Measurements from ENCODE around the gene NEAT1. TPM values are rescaled to one million over a fixed set of nuclear protein-coding genes. Genes with fewer than 3 reads are reported as not detected.
A peak's percentile ranks its signal among the peaks of the same experiment; 100 is the strongest.

The NEAT1 gene
- total and polyA plus RNA-seq, 2 of the 8 experiments (the other 6 are each of a cell fraction or from before 2014, with no cell fraction given), result 2.4 to 10.7 TPM

- FAIRE-seq (no peak), DNase-seq (ENCODE audit: low read depth in 1 of 2, low spot score in 2 of 2) (peak; percentile 68 to 98)
- Histone ChIP-seq H2BK5ac (ENCODE audit: low read depth, low read length) (no peak overlapping the region; the same call in 1 of the 2 replicates), H3K4ac (replicated peaks; ENCODE audit: insufficient read length, low read depth, low read length) (no peak overlapping the region), H2AK5ac (ENCODE audit: low read depth, low read length) (no peak overlapping the region), H2AFZ (ENCODE audit: low read length) (peak overlapping the region; percentile 74; the same call in 1 of the 2 replicates), H3K79me2 (ENCODE audit: control insufficient read depth in 1 of 2, insufficient read depth in 2 of 2, low read length in 2 of 2) (no peaks in the 10 kb centered on the region), H3K23me2 (ENCODE audit: low read depth, low read length) (peaks cover 4% of the 10 kb centered on the region; the same call in 1 of the 2 replicates), H3K79me1 (ENCODE audit: low read depth, low read length) (no peaks in the 10 kb centered on the region), H4K5ac (ENCODE audit: insufficient read length, low read depth, low read length) (no peak overlapping the region), H2BK120ac (replicated peaks; ENCODE audit: low read depth, low read length) (no peak overlapping the region), H3K56ac (replicated peaks; ENCODE audit: insufficient read length, low read depth, low read length) (no peak overlapping the region), H3K9me3 (ENCODE audit: insufficient read depth in 2 of 2, low read depth in 1 of 2, low read length in 1 of 2) (no peaks in the 10 kb centered on the region), H3K27ac (ENCODE audit: low read depth, low read length) (no peak overlapping the region), H2BK15ac (ENCODE audit: low read length) (no peak overlapping the region), H3K4me3 (ENCODE audit: extremely low read depth in 1 of 4, insufficient read depth in 2 of 4, low read depth in 3 of 4, low read length in 4 of 4) (peak overlapping the region in 2 of 4 experiments; percentile 23 to 38; a peak in 2 of 8 replicates), H3K9ac (replicated peaks in 1 of 4; ENCODE audit: extremely low read depth in 1 of 4, low read depth in 3 of 4, low read length in 3 of 4) (no peak overlapping the region; a peak in 1 of 7 replicates), H2BK12ac (ENCODE audit: low read depth, low read length) (no peak overlapping the region), H4K91ac (replicated peaks; ENCODE audit: insufficient read length, low read length) (no peak overlapping the region), H3K36me3 (ENCODE audit: control insufficient read depth in 2 of 4, insufficient read depth in 4 of 4, low read length in 3 of 4) (no peaks in the 10 kb centered on the region), H3K14ac (ENCODE audit: insufficient read length) (no peak overlapping the region), H2BK20ac (ENCODE audit: low read length) (no peak overlapping the region), H3K18ac (ENCODE audit: extremely low read depth, low read length) (no peak overlapping the region), H3K27me3 (replicated peaks in 1 of 4; ENCODE audit: control insufficient read depth in 3 of 4, extremely low read depth in 1 of 4, insufficient read depth in 3 of 4, low read length in 3 of 4) (no peaks in the 10 kb centered on the region; a peak in 1 of 7 replicates), H3K4me1 (replicated peaks in 1 of 4; ENCODE audit: control insufficient read depth in 3 of 4, insufficient read depth in 4 of 4, low read length in 3 of 4) (peaks cover 15 to 45% (median 32%) of the 10 kb centered on the region in 4 experiments), H3K23ac (ENCODE audit: insufficient read length) (no peak overlapping the region), H3K4me2 (ENCODE audit: insufficient read depth in 1 of 2, low read depth in 2 of 2, low read length in 2 of 2) (peak overlapping the region in 1 of 2 experiments; percentile 56; a peak in 3 of 4 replicates), H4K8ac (ENCODE audit: extremely low read depth, insufficient read depth, low read length) (peak overlapping the region; percentile 58; the same call in 1 of the 2 replicates), H4K20me1 (replicated peaks in 1 of 2; ENCODE audit: control insufficient read depth in 1 of 2, insufficient read depth in 2 of 2, low read length in 2 of 2) (peaks cover 0 to 5% of the 10 kb centered on the region in 2 experiments)
- ChIA-PET POLR2A (ENCODE audit: partially characterized antibody) (interaction anchor here (0.7 to 20.8 kb wide), 20 partner anchors 8 to 295 kb away, joined by 3 to 826 read pairs (median 4); partner anchors contain the start of genes FAU, FRMD8, MALAT1 and NEAT1), CTCF (ENCODE audit: partially characterized antibody) (interaction anchor here (0.5 to 22.8 kb wide), 47 partner anchors 8 to 619 kb away, joined by 3 to 430 read pairs (median 6); partner anchors contain the start of genes FRMD8, MALAT1 and SCYL1)
- WGBS, 2 experiments (ENCODE audit: extremely low coverage in 1 of 2, insufficient coverage in 1 of 2, insufficient read length in 1 of 2, insufficient replicate concordance in 2 of 2, low coverage in 1 of 2, low lambda C conversion rate in 2 of 2, missing lambda C conversion rate in 1 of 2), result 10% methylated on average over 16 of the region's 18 CpGs; no CpG with 5 or more reads in 1 of the 2 experiments
- TF ChIP-seq, protein P1, sequence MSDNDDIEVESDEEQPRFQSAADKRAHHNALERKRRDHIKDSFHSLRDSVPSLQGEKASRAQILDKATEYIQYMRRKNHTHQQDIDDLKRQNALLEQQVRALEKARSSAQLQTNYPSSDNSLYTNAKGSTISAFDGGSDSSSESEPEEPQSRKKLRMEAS (IDR thresholded peaks at IDR 0.05), result peak; percentile 52; the same call in 1 of the 2 replicates
- TF ChIP-seq CREB1 (IDR thresholded peaks at IDR 0.05) (peak; percentile 45; the same call in 1 of the 2 replicates), RAD21 (IDR thresholded peaks at IDR 0.05 in 1 of 2, conservative IDR thresholded peaks at IDR 0.05 in 1 of 2; ENCODE audit: low read depth in 2 of 2, low read length in 2 of 2) (peak; percentile 94 to 95), TCF12 (IDR thresholded peaks at IDR 0.05; ENCODE audit: low read depth, low read length) (peak; percentile 68; the same call in 1 of the 2 replicates), SIN3A (conservative IDR thresholded peaks at IDR 0.05 in 1 of 2, IDR thresholded peaks at IDR 0.05 in 1 of 2; ENCODE audit: low read depth in 1 of 2, low read length in 2 of 2) (peak; percentile 73 to 84; a peak in 2 of 4 replicates), ATF3 (IDR thresholded peaks at IDR 0.05; ENCODE audit: insufficient read depth, low read depth, low read length) (no peak), YY1 (IDR thresholded peaks at IDR 0.05; ENCODE audit: low read depth, low read length) (peak; percentile 54; the same call in 1 of the 2 replicates)
- TF ChIP-seq, protein P2, sequence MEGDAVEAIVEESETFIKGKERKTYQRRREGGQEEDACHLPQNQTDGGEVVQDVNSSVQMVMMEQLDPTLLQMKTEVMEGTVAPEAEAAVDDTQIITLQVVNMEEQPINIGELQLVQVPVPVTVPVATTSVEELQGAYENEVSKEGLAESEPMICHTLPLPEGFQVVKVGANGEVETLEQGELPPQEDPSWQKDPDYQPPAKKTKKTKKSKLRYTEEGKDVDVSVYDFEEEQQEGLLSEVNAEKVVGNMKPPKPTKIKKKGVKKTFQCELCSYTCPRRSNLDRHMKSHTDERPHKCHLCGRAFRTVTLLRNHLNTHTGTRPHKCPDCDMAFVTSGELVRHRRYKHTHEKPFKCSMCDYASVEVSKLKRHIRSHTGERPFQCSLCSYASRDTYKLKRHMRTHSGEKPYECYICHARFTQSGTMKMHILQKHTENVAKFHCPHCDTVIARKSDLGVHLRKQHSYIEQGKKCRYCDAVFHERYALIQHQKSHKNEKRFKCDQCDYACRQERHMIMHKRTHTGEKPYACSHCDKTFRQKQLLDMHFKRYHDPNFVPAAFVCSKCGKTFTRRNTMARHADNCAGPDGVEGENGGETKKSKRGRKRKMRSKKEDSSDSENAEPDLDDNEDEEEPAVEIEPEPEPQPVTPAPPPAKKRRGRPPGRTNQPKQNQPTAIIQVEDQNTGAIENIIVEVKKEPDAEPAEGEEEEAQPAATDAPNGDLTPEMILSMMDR (IDR thresholded peaks at IDR 0.05; ENCODE audit: control extremely low read depth in 1 of 3, insufficient read depth in 1 of 3, low read depth in 1 of 3, low read length in 3 of 3), result peak in 2 of 3 experiments; percentile 97 to 99; a peak in 3 of 4 replicates
Measured at GRCh38 chr11:65416341-65416824, 6.2 kb upstream of the NEAT1 start.

Data from H1 (cell line).